Measurements from ENCODE around the gene ARHGEF28. TPM values are rescaled to one million over a fixed set of nuclear protein-coding genes. Genes with fewer than 3 reads are reported as not detected.

The ARHGEF28 gene
- total and polyA plus RNA-seq, 2 of the 4 experiments (the other 2 are of a cell fraction) = 3.6 to 16.0 TPM

GRCh38 chr5:73893813-73894212, 267.8 kb downstream of the ARHGEF28 start:
- Histone ChIP-seq H4K5ac (ENCODE audit: low read depth, low read length) (no peak overlapping the region), H3K27ac (ENCODE audit: insufficient read depth, low read length) (no peak overlapping the region), H3K4me2 (ENCODE audit: low read depth, low read length) (no peak overlapping the region), H3K18ac (ENCODE audit: low read depth, low read length) (no peak overlapping the region), H3K27me3 (ENCODE audit: control insufficient read depth, insufficient read depth, low read length) (no peaks in the 10 kb centered on the region), H3K9me3 (ENCODE audit: control insufficient read depth, insufficient read depth, low read length) (no peaks in the 10 kb centered on the region), H2AK9ac (replicated peaks; ENCODE audit: low read depth, low read length, poor library complexity) (no peak overlapping the region), H3K14ac (replicated peaks; ENCODE audit: low read depth, low read length) (0 out of 2 replicates have a peak overlapping the region, but pooled peaks have one; percentile 43), H3K4ac (ENCODE audit: low read depth, low read length) (0 out of 2 replicates have a peak overlapping the region, but pooled peaks have one; percentile 2), H3K36me3 (ENCODE audit: control insufficient read depth, insufficient read depth, low read length) (no peaks in the 10 kb centered on the region; the same call in 1 of the 2 replicates), H2AFZ (replicated peaks; ENCODE audit: low read length, poor library complexity) (no peak overlapping the region), H4K20me1 (ENCODE audit: insufficient read depth, low read length) (no peaks in the 10 kb centered on the region), H2BK15ac (ENCODE audit: low read depth, low read length) (peak overlapping the region; percentile 61; the same call in 1 of the 3 replicates), H2BK20ac (ENCODE audit: low read depth, low read length) (no peak overlapping the region), H3K4me3 (ENCODE audit: insufficient read depth, low read depth, low read length) (no peak overlapping the region), H2BK120ac (ENCODE audit: low read depth, low read length) (no peak overlapping the region), H3K79me1 (ENCODE audit: low read depth in 1 of 2, low read length in 2 of 2) (peaks cover 0 to 6% of the 10 kb centered on the region in 2 experiments; a peak in 2 of 4 replicates), H3K4me1 (ENCODE audit: control insufficient read depth, insufficient read depth, low read length) (peaks cover 4% of the 10 kb centered on the region), H2AK5ac (ENCODE audit: low read depth, low read length) (no peak overlapping the region), H3K9me1 (ENCODE audit: insufficient read depth, low read length) (peaks cover 17% of the 10 kb centered on the region), H3K9ac (ENCODE audit: low read depth, low read length) (no peak overlapping the region), H3K56ac (ENCODE audit: extremely low read depth, insufficient read depth, low read length) (no peak overlapping the region), H3K23ac (ENCODE audit: low read depth, low read length) (no peak overlapping the region), H4K8ac (ENCODE audit: low read depth in 2 of 2, low read length in 2 of 2) (no peak overlapping the region), H2BK5ac (ENCODE audit: low read depth, low read length, poor library complexity, severe bottlenecking) (no peak overlapping the region), H4K91ac (ENCODE audit: insufficient read depth, low read depth, low read length) (no peak overlapping the region)
- in situ Hi-C loops (cut with MboI; ENCODE audit: low sequenced_read_pairs) (no loop called here), dilution Hi-C loops (cut with HindIII; ENCODE audit: low sequenced_read_pairs, unreplicated experiment) (no loop called here), intact Hi-C loops (cut with micrococcal nuclease) (loop anchor here (2.0 kb wide), 1 partner anchor 97 kb away; no protein-coding TSS in a partner anchor)
- no CpG with 5 or more reads among the region's 2 CpGs for WGBS, 2 experiments (ENCODE audit: extremely low coverage in 2 of 2, insufficient read length in 1 of 2)
- DNase-seq (no peak), ATAC-seq (ENCODE audit: low read depth) (no peak)
- no peak for TF ChIP-seq USF2 (IDR thresholded peaks at IDR 0.05; ENCODE audit: low read depth, low read length)
- no peak for TF ChIP-seq CHD1 (IDR thresholded peaks at IDR 0.05; ENCODE audit: low read depth, low read length)
- BruUV-seq (replicated peaks) = no TSS peak
- POLR2A ChIA-PET (ENCODE audit: unreplicated experiment) = no interaction called here
- CTCF ChIA-PET = interaction anchor here (0.5 to 1.3 kb wide), 4 partner anchors 8 to 755 kb away, joined by 3 read pairs; no protein-coding TSS in a partner anchor
